ENCODE measurements around the gene TMEM182.

TMEM182 gene

GRCh38 chr2:102789349-102790090, 27.7 kb downstream of the TMEM182 start:
- DNase-seq (ENCODE audit: low read depth): no peak

GRCh38 chr2:102790091-102790455, 28.2 kb downstream of the TMEM182 start:
- TF ChIP-seq CTCF (IDR thresholded peaks at IDR 0.05; ENCODE audit: insufficient read depth, low read depth, low read length, missing control alignments): no peak

More at GRCh38 chr2:102789349-102790090, 27.7 kb downstream of the TMEM182 start:
- no peak for TF ChIP-seq CTCF (IDR thresholded peaks at IDR 0.05; ENCODE audit: insufficient read depth, low read depth, low read length, missing control alignments)
- H3K4me3 ChIP-seq (ENCODE audit: low read depth, low read length): no peak overlapping the region

GRCh38 chr2:102792568-102793208, 30.9 kb downstream of the TMEM182 start:
- DNase-seq (ENCODE audit: low read depth): no peak
- TF ChIP-seq CTCF (IDR thresholded peaks at IDR 0.05; ENCODE audit: insufficient read depth, low read depth, low read length, missing control alignments): no peak
- no peak overlapping the region for H3K4me3 ChIP-seq (ENCODE audit: low read depth, low read length)

More at GRCh38 chr2:102790091-102790455, 28.2 kb downstream of the TMEM182 start:
- H3K4me3 ChIP-seq (ENCODE audit: low read depth, low read length): no peak overlapping the region
- no peak for DNase-seq (ENCODE audit: low read depth)

- no peak for TF ChIP-seq CTCF (IDR thresholded peaks at IDR 0.05; ENCODE audit: insufficient read depth, low read depth, low read length, missing control alignments)
- no peak overlapping the region for H3K4me3 ChIP-seq (ENCODE audit: low read depth, low read length)
- no peak for DNase-seq (ENCODE audit: low read depth)
Observed at GRCh38 chr2:102795641-102796040, 33.8 kb downstream of the TMEM182 start.

- no peak overlapping the region for H3K4me3 ChIP-seq (ENCODE audit: low read depth, low read length)
- no peak for TF ChIP-seq CTCF (IDR thresholded peaks at IDR 0.05; ENCODE audit: insufficient read depth, low read depth, low read length, missing control alignments)
- no peak for DNase-seq (ENCODE audit: low read depth)
Observed at GRCh38 chr2:102796337-102796736, 34.5 kb downstream of the TMEM182 start.

- DNase-seq (ENCODE audit: low read depth): no peak
- TF ChIP-seq CTCF (IDR thresholded peaks at IDR 0.05; ENCODE audit: insufficient read depth, low read depth, low read length, missing control alignments): no peak
Observed at GRCh38 chr2:102797486-102797885, 35.7 kb downstream of the TMEM182 start.

More at GRCh38 chr2:102797486-102797885, 35.7 kb downstream of the TMEM182 start:
- no peak overlapping the region for H3K4me3 ChIP-seq (ENCODE audit: low read depth, low read length)

Measured in GM12865 (cell line).